Mucosa of descending colon (tissue), 3 donors: ENCODE data around the gene MEGF11. TPM values are rescaled to one million over a fixed set of nuclear protein-coding genes. Genes with fewer than 3 reads are reported as not detected.

Source experiments
- ATAC-seq: fragments of 200-7000 bp; cut with Tn5 transposase; one replicate; pipeline ENCODE4 v1.9.1; 2020; ENCODE audit warnings: mild to moderate bottlenecking, moderate library complexity
- DNase-seq, 3 donors: peaks; one replicate each; pipeline ENCODE4 v3.0.0-alpha.2; 2020
- H3K36me3 ChIP-seq: fragments of 200-600 bp; one replicate; pipeline ENCODE4 v1.8.0; 2021; ENCODE audit warnings: low read depth, mild to moderate bottlenecking
- H3K4me1 ChIP-seq: fragments of 200-600 bp; one replicate; pipeline ENCODE4 v1.8.0; 2021; ENCODE audit warnings: low read depth, mild to moderate bottlenecking
- H3K4me3 ChIP-seq: fragments of 200-600 bp; one replicate; pipeline ENCODE4 v1.8.0; 2021; ENCODE audit warnings: mild to moderate bottlenecking
- H3K9me3 ChIP-seq: fragments of 200-600 bp; one replicate; pipeline ENCODE4 v1.8.0; 2021; ENCODE audit warnings: mild to moderate bottlenecking
- CTCF ChIP-seq: fragments of 200-600 bp; IDR thresholded peaks from one replicate; pipeline ENCODE4 v1.8.0; 2022; ENCODE audit warnings: antibody characterized with exemption, mild to moderate bottlenecking
- intact Hi-C, 2 donors: fragments of 100-400 bp; cut with DNase I in 1 of 2; cut with micrococcal nuclease in 1 of 2; formaldehyde crosslinking; loops; one replicate each; pipeline versions ENCODE4 v1.11.0 to v1.11.1; 2022; cut with DNase I, micrococcal nuclease
- total RNA-seq, 3 donors: library from RNA; stranded (reverse); fragmentation: NEBNext Ultra II Directional in 2 of 3; extraction: Animal tissue kit (Norgen Biotek cat#: 25700) in 2 of 3; gene quantifications; one replicate each; pipeline versions ENCODE4 v1.2.1 to v1.2.4, GENCODE V29; 2021 to 2023
- donor health status: DM: no; HTN: no; CAD: no; lungs with moderate emphysema.
- donor health status: DM: no; HTN: no; CAD: no.
- donor health status: DM: no; HTN: yes; CAD: no.

Gene MEGF11
- total RNA-seq, 3 donors from 2014 or later = 0.12 to 0.29 (median 0.19) TPM

GRCh38 chr15:65926899-65927298 lies 326.7 kb downstream of the MEGF11 start:
- TF ChIP-seq CTCF = no peak
- Histone ChIP-seq H3K36me3 (no peaks in the 10 kb centered on the region), H3K4me1 (no peaks in the 10 kb centered on the region), H3K9me3 (no peaks in the 10 kb centered on the region), H3K4me3 (no peak overlapping the region)
- intact Hi-C loops = no loop called here
- DNase-seq (no peak), ATAC-seq (no peak)

- ATAC-seq (no peak), DNase-seq (no peak)
- Histone ChIP-seq H3K36me3 (no peaks in the 10 kb centered on the region), H3K9me3 (no peaks in the 10 kb centered on the region), H3K4me3 (no peak overlapping the region), H3K4me1 (no peaks in the 10 kb centered on the region)
- intact Hi-C loops = no loop called here
- no peak for TF ChIP-seq CTCF
Measured at GRCh38 chr15:65926459-65926858, 327.1 kb downstream of the MEGF11 start.

- Histone ChIP-seq H3K4me1 (no peaks in the 10 kb centered on the region), H3K9me3 (no peaks in the 10 kb centered on the region), H3K36me3 (no peaks in the 10 kb centered on the region), H3K4me3 (no peak overlapping the region)
- TF ChIP-seq CTCF = no peak
- ATAC-seq (no peak), DNase-seq (no peak)
- intact Hi-C loops = no loop called here
Measured at GRCh38 chr15:65925338-65925737, 328.2 kb downstream of the MEGF11 start.

- no peak for DNase-seq
- intact Hi-C loops = no loop called here
- no peak for TF ChIP-seq CTCF
- Histone ChIP-seq H3K36me3 (no peaks in the 10 kb centered on the region), H3K4me3 (no peak overlapping the region), H3K9me3 (no peaks in the 10 kb centered on the region), H3K4me1 (no peaks in the 10 kb centered on the region)
- ATAC-seq = no peak
Measured at GRCh38 chr15:65924004-65924403, 329.5 kb downstream of the MEGF11 start.

- intact Hi-C loops = no loop called here
- ATAC-seq (no peak), DNase-seq (no peak)
Measured at GRCh38 chr15:65923264-65923663, 330.3 kb downstream of the MEGF11 start.

More at GRCh38 chr15:65923264-65923663, 330.3 kb downstream of the MEGF11 start:
- Histone ChIP-seq H3K4me1 (no peaks in the 10 kb centered on the region), H3K4me3 (no peak overlapping the region), H3K9me3 (no peaks in the 10 kb centered on the region), H3K36me3 (no peaks in the 10 kb centered on the region)
- TF ChIP-seq CTCF = no peak
